ENCODE measurements around the gene FHAD1.

The FHAD1 gene

DNA sequence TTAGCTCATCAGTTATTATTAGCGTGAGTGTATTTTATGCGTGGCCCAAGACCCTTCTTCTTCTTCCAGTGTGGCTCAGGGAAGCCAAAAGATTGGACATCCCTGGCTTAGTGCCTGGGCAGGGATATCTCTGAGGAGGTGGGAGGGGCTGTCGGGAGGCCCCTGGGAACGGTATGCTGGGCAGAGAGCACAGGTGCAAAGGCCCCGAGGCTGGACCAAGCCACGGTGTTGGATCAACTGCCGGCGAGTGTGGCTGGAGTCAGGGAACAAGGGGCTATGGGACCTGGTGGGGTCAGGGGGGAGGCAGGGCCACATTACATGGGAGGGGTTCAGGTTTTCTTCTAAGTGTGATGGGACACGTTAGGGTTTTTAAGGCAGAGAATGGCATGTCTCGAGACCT is 62.7 kb downstream of the FHAD1 start:
- in situ Hi-C loops (cut with HindIII; ENCODE audit: low sequenced_read_pairs), result no loop called here
- no peak overlapping the region for H3K4me3 ChIP-seq (ENCODE audit: low read depth, low read length)
- no peak for DNase-seq (ENCODE audit: low read depth, low spot score)
- TF ChIP-seq, protein P1, sequence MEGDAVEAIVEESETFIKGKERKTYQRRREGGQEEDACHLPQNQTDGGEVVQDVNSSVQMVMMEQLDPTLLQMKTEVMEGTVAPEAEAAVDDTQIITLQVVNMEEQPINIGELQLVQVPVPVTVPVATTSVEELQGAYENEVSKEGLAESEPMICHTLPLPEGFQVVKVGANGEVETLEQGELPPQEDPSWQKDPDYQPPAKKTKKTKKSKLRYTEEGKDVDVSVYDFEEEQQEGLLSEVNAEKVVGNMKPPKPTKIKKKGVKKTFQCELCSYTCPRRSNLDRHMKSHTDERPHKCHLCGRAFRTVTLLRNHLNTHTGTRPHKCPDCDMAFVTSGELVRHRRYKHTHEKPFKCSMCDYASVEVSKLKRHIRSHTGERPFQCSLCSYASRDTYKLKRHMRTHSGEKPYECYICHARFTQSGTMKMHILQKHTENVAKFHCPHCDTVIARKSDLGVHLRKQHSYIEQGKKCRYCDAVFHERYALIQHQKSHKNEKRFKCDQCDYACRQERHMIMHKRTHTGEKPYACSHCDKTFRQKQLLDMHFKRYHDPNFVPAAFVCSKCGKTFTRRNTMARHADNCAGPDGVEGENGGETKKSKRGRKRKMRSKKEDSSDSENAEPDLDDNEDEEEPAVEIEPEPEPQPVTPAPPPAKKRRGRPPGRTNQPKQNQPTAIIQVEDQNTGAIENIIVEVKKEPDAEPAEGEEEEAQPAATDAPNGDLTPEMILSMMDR (IDR thresholded peaks at IDR 0.05; ENCODE audit: low read depth, low read length), result no peak

DNA sequence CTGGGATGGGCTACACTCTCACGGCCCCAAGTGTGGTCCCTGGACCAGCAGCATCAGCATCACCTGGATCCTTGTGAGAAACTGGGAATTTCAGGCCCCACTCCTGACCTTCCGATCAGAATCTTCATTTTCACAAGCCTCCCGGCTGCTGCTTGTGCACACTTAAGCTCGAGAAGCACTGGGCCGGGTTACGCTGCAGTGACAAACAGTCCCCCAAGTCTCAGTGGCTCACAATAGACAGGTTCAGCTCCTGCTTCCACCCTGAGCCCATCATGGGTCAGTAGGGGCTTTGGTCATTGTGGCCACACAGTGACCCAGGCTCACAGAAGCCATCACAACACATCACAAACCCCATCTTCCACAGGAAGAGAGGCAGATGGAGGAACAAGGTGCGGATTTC is 63.5 kb downstream of the FHAD1 start:
- in situ Hi-C loops (cut with HindIII; ENCODE audit: low sequenced_read_pairs), result no loop called here
- DNase-seq (ENCODE audit: low read depth, low spot score), result no peak
- no peak overlapping the region for H3K4me3 ChIP-seq (ENCODE audit: low read depth, low read length)
- TF ChIP-seq, protein P1 (IDR thresholded peaks at IDR 0.05; ENCODE audit: low read depth, low read length), result no peak

GRCh38 chr1:15311122-15311822 is 64.2 kb downstream of the FHAD1 start:
- H3K4me3 ChIP-seq (ENCODE audit: low read depth, low read length), result no peak overlapping the region
- no peak for DNase-seq (ENCODE audit: low read depth, low spot score)
- TF ChIP-seq, protein P1 (IDR thresholded peaks at IDR 0.05; ENCODE audit: low read depth, low read length), result no peak
- in situ Hi-C loops (cut with HindIII; ENCODE audit: low sequenced_read_pairs), result no loop called here

DNA sequence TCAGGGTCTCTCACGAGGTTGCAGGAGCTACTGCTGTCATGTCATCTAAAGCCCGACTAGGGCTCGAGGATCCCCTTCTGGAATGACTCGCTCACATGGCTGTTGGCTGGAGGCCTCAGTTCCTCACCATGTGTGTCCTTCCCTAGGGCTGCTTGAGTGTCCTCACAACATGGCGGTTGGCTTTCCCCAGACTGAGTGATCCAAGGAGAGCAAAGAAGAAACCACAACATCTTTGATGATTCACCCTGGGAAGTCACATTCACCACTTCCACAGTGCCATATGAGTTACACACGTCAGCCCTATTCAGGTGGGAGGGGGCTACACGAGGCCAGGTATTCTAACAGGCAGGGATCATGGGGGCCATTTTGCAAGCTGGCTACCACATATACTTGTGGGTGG is 64.9 kb downstream of the FHAD1 start:
- in situ Hi-C loops (cut with HindIII; ENCODE audit: low sequenced_read_pairs), result no loop called here
- no peak overlapping the region for H3K4me3 ChIP-seq (ENCODE audit: low read depth, low read length)
- peak; percentile 9 for DNase-seq (ENCODE audit: low read depth, low spot score)
- TF ChIP-seq, protein P1 (IDR thresholded peaks at IDR 0.05; ENCODE audit: low read depth, low read length), result no peak

GRCh38 chr1:15312626-15313411 is 65.8 kb downstream of the FHAD1 start:
- DNase-seq (ENCODE audit: low read depth, low spot score), result no peak
- no peak overlapping the region for H3K4me3 ChIP-seq (ENCODE audit: low read depth, low read length)
- in situ Hi-C loops (cut with HindIII; ENCODE audit: low sequenced_read_pairs), result no loop called here
- TF ChIP-seq, protein P1 (IDR thresholded peaks at IDR 0.05; ENCODE audit: low read depth, low read length), result no peak

DNA sequence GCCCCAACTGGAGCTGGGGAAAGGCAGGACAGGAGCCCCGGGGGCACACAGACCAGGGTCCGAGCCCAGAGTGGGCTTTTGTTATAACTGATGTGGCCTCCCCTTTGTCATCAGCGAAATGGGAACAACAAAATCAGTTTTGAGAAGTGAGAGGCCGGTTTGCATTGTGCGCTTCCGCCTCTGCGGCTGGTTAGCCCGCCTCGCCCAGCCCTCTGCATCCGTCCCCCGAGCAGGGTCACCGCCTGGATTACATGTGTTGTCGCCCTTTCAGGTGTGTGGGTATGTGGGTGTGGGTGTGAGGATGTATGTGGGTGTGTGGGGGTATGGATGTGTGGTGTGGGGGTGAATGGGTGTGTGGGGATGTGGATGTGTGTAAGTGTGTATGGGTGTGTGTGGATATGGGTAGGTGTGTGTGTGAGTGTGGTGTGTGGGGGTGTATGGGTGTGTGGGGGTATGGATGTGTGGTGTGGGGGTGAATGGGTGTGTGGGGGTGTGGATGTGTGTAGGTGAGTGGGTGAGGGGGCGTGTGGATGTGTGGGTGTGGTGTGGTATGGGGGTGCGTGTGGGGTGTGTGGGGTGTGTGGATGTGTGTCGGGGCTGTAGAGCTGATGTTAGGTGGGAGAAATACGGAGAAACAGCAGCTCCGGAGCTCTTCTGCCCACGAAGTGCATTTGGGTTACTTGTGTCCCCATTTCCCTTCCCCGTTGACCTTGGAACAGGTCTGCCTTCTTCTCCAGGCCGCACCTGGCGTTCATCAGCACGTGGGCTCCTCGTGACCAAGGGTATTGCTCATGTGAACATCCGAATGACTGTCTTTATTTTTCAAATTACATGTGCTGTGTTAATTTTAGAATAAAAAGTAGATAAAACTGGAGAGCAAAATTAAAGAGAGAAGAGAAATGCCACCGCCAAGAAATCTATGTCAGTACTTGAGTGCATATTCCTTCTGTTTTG is 67.6 kb downstream of the FHAD1 start:
- H3K4me3 ChIP-seq (ENCODE audit: low read depth, low read length), result no peak overlapping the region
- no peak for DNase-seq (ENCODE audit: low read depth, low spot score)
- TF ChIP-seq, protein P1 (IDR thresholded peaks at IDR 0.05; ENCODE audit: low read depth, low read length), result no peak
- in situ Hi-C loops (cut with HindIII; ENCODE audit: low sequenced_read_pairs), result no loop called here
